Measurements from ENCODE around the gene EPHB3.

GRCh38 chr3:184556582-184557347, 4.8 kb upstream of the EPHB3 start:
- TF ChIP-seq CTCF (IDR thresholded peaks at IDR 0.05): no peak
- TF ChIP-seq POLR2A (IDR thresholded peaks at IDR 0.05): no peak
